AG04449 (cell line): Measurements from ENCODE around the gene HIPK2.

Experiments used
- CTCF ChIA-PET: fragments of 350-600 bp; formaldehyde crosslinking; extraction: SDS; loops from one replicate; lab custom pipeline; 2021; ENCODE audit warnings: antibody characterized with exemption; lab: Yijun Ruan, JAX
- POLR2A ChIA-PET: fragments of 400-600, 350-600 bp; formaldehyde crosslinking; extraction: SDS; loops from one replicate; lab custom pipeline; 2020; ENCODE audit warnings: antibody characterized with exemption, inconsistent platforms; lab: Yijun Ruan, JAX
- DNase-seq: peaks from one replicate; pipeline ENCODE4 v3.0.0-alpha.2; 2010; ENCODE audit warnings: low read depth, low spot score
- H3K4me3 ChIP-seq: 2 replicates; pipeline ENCODE4 v1.5.1; 2011; ENCODE audit warnings: low read depth, mild to moderate bottlenecking, control low read depth, low read length
- CTCF ChIP-seq: IDR thresholded peaks from one replicate; pipeline ENCODE4 v1.5.1; 2011; ENCODE audit warnings: mild to moderate bottlenecking, moderate library complexity, low read length, control low read depth, inconsistent platforms; ENCODE audit not compliant: insufficient read depth; ENCODE audit errors: missing control alignments

The HIPK2 gene

GRCh38 chr7:139741239-139741638 is 36.6 kb downstream of the HIPK2 start:
- H3K4me3 ChIP-seq = no peak overlapping the region
- CTCF ChIA-PET = interaction anchor here (1.1 to 3.0 kb wide), 4 partner anchors 8 to 96 kb away, joined by 3 to 15 read pairs (median 6); no protein-coding TSS in a partner anchor
- no peak for DNase-seq
- TF ChIP-seq CTCF = no peak
- POLR2A ChIA-PET = no interaction called here

- ChIA-PET POLR2A (no interaction called here), CTCF (interaction anchor here (1.3 to 3.0 kb wide), 3 partner anchors 14 to 263 kb away, joined by 3 to 15 read pairs (median 4); no protein-coding TSS in a partner anchor)
- DNase-seq = no peak
- H3K4me3 ChIP-seq = no peak overlapping the region
- TF ChIP-seq CTCF = no peak
Measured at GRCh38 chr7:139739863-139740597, 37.8 kb downstream of the HIPK2 start.

GRCh38 chr7:139738772-139739171 is 39.0 kb downstream of the HIPK2 start:
- ChIA-PET POLR2A (no interaction called here), CTCF (interaction anchor here (1.0 to 2.8 kb wide), 2 partner anchors 8 to 40 kb away, joined by 3 to 12 read pairs; no protein-coding TSS in a partner anchor)
- DNase-seq = no peak
- no peak overlapping the region for H3K4me3 ChIP-seq
- TF ChIP-seq CTCF = no peak

- TF ChIP-seq CTCF = no peak
- H3K4me3 ChIP-seq = no peak overlapping the region
- ChIA-PET POLR2A (interaction anchor here (1.2 kb wide), 1 partner anchor 34 kb away, joined by 6 read pairs; no protein-coding TSS in a partner anchor), CTCF (interaction anchor here (1.0 to 2.8 kb wide), 4 partner anchors 9 to 91 kb away, joined by 3 to 12 read pairs (median 4); no protein-coding TSS in a partner anchor)
- no peak for DNase-seq
Measured at GRCh38 chr7:139738101-139738489, 39.7 kb downstream of the HIPK2 start.

- CTCF ChIA-PET = interaction anchor here (0.8 to 2.8 kb wide), 7 partner anchors 7 to 136 kb away, joined by 3 to 12 read pairs (median 5); no protein-coding TSS in a partner anchor
- POLR2A ChIA-PET = interaction anchor here (0.6 to 1.2 kb wide), 2 partner anchors 34 to 249 kb away, joined by 3 to 6 read pairs; no protein-coding TSS in a partner anchor
- no peak for DNase-seq
- no peak overlapping the region for H3K4me3 ChIP-seq
- TF ChIP-seq CTCF = no peak
Measured at GRCh38 chr7:139737221-139738100, 40.3 kb downstream of the HIPK2 start.
